Endothelial cell of umbilical vein (primary cell): Measurements from ENCODE around the gene C6orf132. TPM values are rescaled to one million over a fixed set of nuclear protein-coding genes. Genes with fewer than 3 reads are reported as not detected.

Experiments
- BruUV-seq: library from RNA; stranded (reverse); fragments of 400-500 nt; replicated peaks from 2 replicates; lab custom pipeline; 2021; lab: Mats Ljungman, UMichigan
- CTCF ChIA-PET: fragments of 300-600, 350-600 bp; sonication (Branson Sonifier 250); formaldehyde crosslinking; loops from one replicate; lab custom pipeline; 2021; ENCODE audit warnings: antibody characterized with exemption, inconsistent platforms; lab: Charles Lee
- POLR2A ChIA-PET: fragments of 300-600, 350-600 bp; sonication (Branson Sonifier 250); formaldehyde crosslinking; loops from one replicate; lab custom pipeline; 2021; ENCODE audit warnings: antibody characterized with exemption, inconsistent platforms; lab: Charles Lee
- DNase-seq: peaks from one replicate; pipeline ENCODE4 v3.0.0-alpha.2; 2011; ENCODE audit warnings: low read depth, low spot score
- FAIRE-seq: peaks from 2 replicates; lab custom pipeline; 2011; peaks lifted over from hg19 to GRCh38; lab: Jason Lieb, UNC
- H2AFZ ChIP-seq: 2 replicates; pipeline ENCODE4 v1.6.0; 2012; ENCODE audit warnings: low read depth, low read length, control low read depth, inconsistent platforms
- H3K27ac ChIP-seq: 2 replicates; pipeline ENCODE4 v1.5.1; 2011; ENCODE audit warnings: low read depth, mild to moderate bottlenecking, control low read depth, low read length, moderate library complexity; ENCODE audit not compliant: insufficient read depth
- H3K27me3 ChIP-seq, 2 experiments: 2 replicates each; pipeline versions ENCODE4 v1.6.0 to v1.6.1; 2011; ENCODE audit warnings: low read length in 2 of 2, mixed read lengths in 1 of 2; ENCODE audit not compliant: control insufficient read depth in 2 of 2, insufficient read depth in 2 of 2
- H3K36me3 ChIP-seq, 2 experiments: 2 replicates in 1 of 2; 3 replicates in 1 of 2; pipeline ENCODE4 v1.5.1; 2011; ENCODE audit warnings: low read length in 2 of 2, mild to moderate bottlenecking in 1 of 2, moderate library complexity in 1 of 2; ENCODE audit not compliant: control insufficient read depth in 2 of 2, insufficient read depth in 2 of 2; ENCODE audit errors: extremely low read depth in 1 of 2
- H3K4me1 ChIP-seq: 3 replicates; pipeline ENCODE4 v1.5.1; 2011; ENCODE audit warnings: mild to moderate bottlenecking, low read length; ENCODE audit not compliant: control insufficient read depth, insufficient read depth; ENCODE audit errors: extremely low read depth
- H3K4me2 ChIP-seq: 2 replicates; pipeline ENCODE4 v1.6.1; 2011; ENCODE audit warnings: low read length, control low read depth, mixed read lengths; ENCODE audit not compliant: insufficient read depth
- H3K4me3 ChIP-seq, 3 experiments: fragments of 200-600 bp in 1 of 3; sonication (generic), shearing (Covaris generic) in 1 of 3; replicated peaks in 1 of 3; 2 replicates each; pipeline ENCODE4 v1.5.1; 2011 to 2016; ENCODE audit warnings: control low read depth in 3 of 3, low read length in 3 of 3, mild to moderate bottlenecking in 2 of 3, inconsistent platforms in 1 of 3, low read depth in 1 of 3, moderate library complexity in 1 of 3; ENCODE audit not compliant: insufficient read depth in 1 of 3
- H3K79me2 ChIP-seq: 2 replicates; pipeline ENCODE4 v1.6.0; 2012; ENCODE audit warnings: low read length, inconsistent platforms; ENCODE audit not compliant: control insufficient read depth, insufficient read depth
- H3K9ac ChIP-seq: replicated peaks from 2 replicates; pipeline ENCODE3; 2011; ENCODE audit warnings: low read length, control low read depth; ENCODE audit not compliant: insufficient read depth; ENCODE audit errors: extremely low read depth
- H3K9me1 ChIP-seq: replicated peaks from 3 replicates; pipeline ENCODE4 v1.6.0; 2011; ENCODE audit warnings: mild to moderate bottlenecking, low read length; ENCODE audit not compliant: control insufficient read depth, insufficient read depth; ENCODE audit errors: extremely low read depth
- H3K9me3 ChIP-seq: replicated peaks from 2 replicates; pipeline ENCODE4 v1.5.1; 2012; ENCODE audit warnings: low read length, inconsistent platforms; ENCODE audit not compliant: control insufficient read depth, insufficient read depth
- H4K20me1 ChIP-seq: replicated peaks from 2 replicates; pipeline ENCODE3; 2011; ENCODE audit warnings: mild to moderate bottlenecking, low read length; ENCODE audit not compliant: control insufficient read depth, insufficient read depth; ENCODE audit errors: extremely low read depth
- EZH2 ChIP-seq: IDR thresholded peaks from 2 replicates; pipeline ENCODE4 v1.6.1; 2012; ENCODE audit warnings: borderline replicate concordance, low read depth, mild to moderate bottlenecking, moderate library complexity, low read length, inconsistent platforms; ENCODE audit not compliant: severe bottlenecking
- FOS ChIP-seq: IDR thresholded peaks from 2 replicates; pipeline ENCODE4 v1.6.1; 2011; ENCODE audit warnings: mild to moderate bottlenecking, low read length, moderate library complexity, borderline replicate concordance; ENCODE audit not compliant: insufficient read depth
- GATA2 ChIP-seq: IDR thresholded peaks from 2 replicates; pipeline ENCODE4 v1.7.0; 2011; ENCODE audit warnings: low read depth, mild to moderate bottlenecking, moderate library complexity, mixed read lengths, low read length; ENCODE audit not compliant: insufficient read length, insufficient read depth
- JUN ChIP-seq: IDR thresholded peaks from 2 replicates; pipeline ENCODE4 v1.6.1; 2011; ENCODE audit warnings: borderline replicate concordance, low read depth; ENCODE audit not compliant: insufficient read length, insufficient read depth
- MAX ChIP-seq: IDR thresholded peaks from 2 replicates; pipeline ENCODE4 v1.6.1; 2011; ENCODE audit not compliant: insufficient read depth, insufficient read length
- MYC ChIP-seq: IDR thresholded peaks from one replicate; pipeline ENCODE4 v1.6.1; 2011; ENCODE audit warnings: mild to moderate bottlenecking, low read depth, low read length
- POLR2A ChIP-seq: IDR thresholded peaks from 2 replicates; pipeline ENCODE4 v1.6.1; 2012; ENCODE audit warnings: low read depth, mild to moderate bottlenecking, control low read depth, low read length
- POLR2AphosphoS5 ChIP-seq: IDR thresholded peaks from 2 replicates; pipeline ENCODE4 v1.6.1; 2012; ENCODE audit warnings: low read depth, mild to moderate bottlenecking, control low read depth, low read length, moderate library complexity; ENCODE audit not compliant: insufficient read depth
- dilution Hi-C: fragments of 300-500 bp; cut with MboI; formaldehyde crosslinking; loops from one replicate; pipeline ENCODE4 v1.15.0; 2019; ENCODE audit warnings: low sequenced_read_pairs; ENCODE audit not compliant: extremely low pct_ligation_motif_present
- intact Hi-C: fragments of 100-400 bp; cut with micrococcal nuclease; formaldehyde crosslinking; loops from one replicate; pipeline ENCODE4 v1.10.0; 2022
- polyA plus RNA-seq, 4 experiments: library from polyadenylated mRNA; depleted of rRNA in 3 of 4; stranded (reverse) in 3 of 4; unstranded in 1 of 4; fragments of >200 nt; gene quantifications; 2 replicates each; pipeline versions ENCODE4 v1.2.1 to v1.2.3, GENCODE V29; 2011 to 2012; ENCODE audit warnings: missing spikeins in 1 of 4
- total RNA-seq: library from RNA; stranded (reverse); gene quantifications from 2 replicates; pipeline ENCODE4 v1.2.3, GENCODE V29; 2021
- TF ChIP-seq, protein P1 (sequence below), 2 donors: IDR thresholded peaks; 1 replicate in 1 of 2; 2 replicates in 1 of 2; pipeline ENCODE4 v1.5.1; 2011; ENCODE audit warnings: low read length in 2 of 2, mild to moderate bottlenecking in 2 of 2, moderate library complexity in 2 of 2, control low read depth in 1 of 2, inconsistent platforms in 1 of 2, low read depth in 1 of 2; ENCODE audit not compliant: insufficient read depth in 1 of 2; ENCODE audit errors: extremely low read depth in 1 of 2

The C6orf132 gene
- total and polyA plus RNA-seq, 2 donors (not counting 3 experiments of a cell fraction or from before 2014, with no cell fraction given), result 0.15 to 0.71 TPM

DNA sequence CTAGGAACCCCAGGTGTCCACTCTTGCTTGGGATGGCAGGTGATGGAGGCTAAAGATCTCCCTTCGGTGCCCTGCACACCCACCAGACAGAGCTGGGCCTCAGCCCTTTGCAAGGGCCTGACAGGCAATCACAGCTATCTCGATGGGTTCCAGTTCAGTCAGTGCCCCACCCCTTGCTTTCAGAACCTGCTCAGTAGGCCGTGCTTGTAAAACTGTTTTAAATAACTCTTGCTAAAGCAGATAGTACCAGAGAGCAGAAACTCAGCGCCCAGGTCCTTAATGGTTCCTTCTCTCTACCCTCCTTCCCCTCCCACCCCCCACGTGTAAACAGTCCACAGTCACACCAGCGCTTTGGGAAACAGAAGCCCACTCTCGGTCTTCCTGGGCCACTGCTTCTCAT lies 39.2 kb downstream of the C6orf132 start:
- Histone ChIP-seq H3K9ac (no peak overlapping the region), H3K9me1 (no peaks in the 10 kb centered on the region), H3K27ac (no peak overlapping the region), H3K9me3 (no peaks in the 10 kb centered on the region), H3K27me3 (no peaks in the 10 kb centered on the region), H3K4me1 (peaks cover 5% of the 10 kb centered on the region), H3K4me3 (no peak overlapping the region), H2AFZ (no peak overlapping the region), H4K20me1 (no peaks in the 10 kb centered on the region), H3K4me2 (no peak overlapping the region), H3K36me3 (no peaks in the 10 kb centered on the region), H3K79me2 (no peaks in the 10 kb centered on the region)
- CTCF ChIA-PET, result interaction anchor here (1.6 to 3.3 kb wide), 9 partner anchors 10 to 96 kb away, joined by 4 to 35 read pairs (median 12); no protein-coding TSS in a partner anchor
- dilution Hi-C loops (no loop called here), intact Hi-C loops (no loop called here)
- DNase-seq (no peak), FAIRE-seq (no peak)
- POLR2A ChIA-PET, result no interaction called here
- TF ChIP-seq POLR2A, result no peak
- BruUV-seq, result no TSS peak

DNA sequence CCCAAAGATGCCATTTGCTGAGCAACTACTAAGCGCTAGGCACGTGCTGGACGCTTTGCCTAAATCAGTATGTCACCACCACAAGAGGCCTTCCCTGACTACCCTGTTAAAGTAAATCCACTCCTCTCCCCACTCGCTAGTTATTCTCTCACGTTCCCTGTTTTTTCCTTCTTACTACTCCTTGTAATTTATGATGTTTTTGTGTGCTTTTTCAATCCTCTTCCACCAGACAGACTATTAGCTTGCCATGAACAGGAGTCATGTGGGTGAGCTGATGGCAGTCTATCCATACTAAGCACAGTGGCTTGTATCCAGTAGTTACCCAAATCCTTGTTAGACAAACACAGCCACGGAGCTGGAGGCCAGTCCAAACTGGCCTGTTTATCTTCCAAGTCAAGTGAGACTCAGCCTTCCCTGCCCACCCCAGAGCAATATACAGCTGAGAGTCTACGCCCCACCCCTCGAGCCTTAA lies 41.2 kb downstream of the C6orf132 start:
- Histone ChIP-seq H3K27ac (no peak overlapping the region), H3K27me3 (no peaks in the 10 kb centered on the region), H3K79me2 (no peaks in the 10 kb centered on the region), H3K36me3 (no peaks in the 10 kb centered on the region), H3K4me3 (no peak overlapping the region), H3K4me1 (peaks cover 5% of the 10 kb centered on the region), H2AFZ (no peak overlapping the region), H3K9ac (no peak overlapping the region), H3K9me3 (no peaks in the 10 kb centered on the region), H4K20me1 (no peaks in the 10 kb centered on the region), H3K9me1 (no peaks in the 10 kb centered on the region), H3K4me2 (no peak overlapping the region)
- intact Hi-C loops (no loop called here), dilution Hi-C loops (no loop called here)
- TF ChIP-seq POLR2AphosphoS5, result no peak
- no peak for TF ChIP-seq POLR2A
- TF ChIP-seq, protein P1, sequence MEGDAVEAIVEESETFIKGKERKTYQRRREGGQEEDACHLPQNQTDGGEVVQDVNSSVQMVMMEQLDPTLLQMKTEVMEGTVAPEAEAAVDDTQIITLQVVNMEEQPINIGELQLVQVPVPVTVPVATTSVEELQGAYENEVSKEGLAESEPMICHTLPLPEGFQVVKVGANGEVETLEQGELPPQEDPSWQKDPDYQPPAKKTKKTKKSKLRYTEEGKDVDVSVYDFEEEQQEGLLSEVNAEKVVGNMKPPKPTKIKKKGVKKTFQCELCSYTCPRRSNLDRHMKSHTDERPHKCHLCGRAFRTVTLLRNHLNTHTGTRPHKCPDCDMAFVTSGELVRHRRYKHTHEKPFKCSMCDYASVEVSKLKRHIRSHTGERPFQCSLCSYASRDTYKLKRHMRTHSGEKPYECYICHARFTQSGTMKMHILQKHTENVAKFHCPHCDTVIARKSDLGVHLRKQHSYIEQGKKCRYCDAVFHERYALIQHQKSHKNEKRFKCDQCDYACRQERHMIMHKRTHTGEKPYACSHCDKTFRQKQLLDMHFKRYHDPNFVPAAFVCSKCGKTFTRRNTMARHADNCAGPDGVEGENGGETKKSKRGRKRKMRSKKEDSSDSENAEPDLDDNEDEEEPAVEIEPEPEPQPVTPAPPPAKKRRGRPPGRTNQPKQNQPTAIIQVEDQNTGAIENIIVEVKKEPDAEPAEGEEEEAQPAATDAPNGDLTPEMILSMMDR (IDR thresholded peaks at IDR 0.05; ENCODE audit: extremely low read depth in 1 of 2, insufficient read depth in 1 of 2, low read depth in 1 of 2, low read length in 2 of 2), result no peak
- TF ChIP-seq EZH2, result no peak
- no peak for TF ChIP-seq GATA2
- TF ChIP-seq MYC, result no peak
- no peak for TF ChIP-seq FOS
- no peak for TF ChIP-seq MAX
- no peak for TF ChIP-seq JUN
- FAIRE-seq (no peak), DNase-seq (no peak)
- POLR2A ChIA-PET, result interaction anchor here (0.5 kb wide), 1 partner anchor 35 kb away, joined by 5 read pairs; no protein-coding TSS in a partner anchor
- CTCF ChIA-PET, result interaction anchor here (1.4 kb wide), 1 partner anchor 26 kb away, joined by 3 read pairs; no protein-coding TSS in a partner anchor
- BruUV-seq, result no TSS peak
